Measurements from ENCODE around the gene PBLD.

PBLD gene

DNA sequence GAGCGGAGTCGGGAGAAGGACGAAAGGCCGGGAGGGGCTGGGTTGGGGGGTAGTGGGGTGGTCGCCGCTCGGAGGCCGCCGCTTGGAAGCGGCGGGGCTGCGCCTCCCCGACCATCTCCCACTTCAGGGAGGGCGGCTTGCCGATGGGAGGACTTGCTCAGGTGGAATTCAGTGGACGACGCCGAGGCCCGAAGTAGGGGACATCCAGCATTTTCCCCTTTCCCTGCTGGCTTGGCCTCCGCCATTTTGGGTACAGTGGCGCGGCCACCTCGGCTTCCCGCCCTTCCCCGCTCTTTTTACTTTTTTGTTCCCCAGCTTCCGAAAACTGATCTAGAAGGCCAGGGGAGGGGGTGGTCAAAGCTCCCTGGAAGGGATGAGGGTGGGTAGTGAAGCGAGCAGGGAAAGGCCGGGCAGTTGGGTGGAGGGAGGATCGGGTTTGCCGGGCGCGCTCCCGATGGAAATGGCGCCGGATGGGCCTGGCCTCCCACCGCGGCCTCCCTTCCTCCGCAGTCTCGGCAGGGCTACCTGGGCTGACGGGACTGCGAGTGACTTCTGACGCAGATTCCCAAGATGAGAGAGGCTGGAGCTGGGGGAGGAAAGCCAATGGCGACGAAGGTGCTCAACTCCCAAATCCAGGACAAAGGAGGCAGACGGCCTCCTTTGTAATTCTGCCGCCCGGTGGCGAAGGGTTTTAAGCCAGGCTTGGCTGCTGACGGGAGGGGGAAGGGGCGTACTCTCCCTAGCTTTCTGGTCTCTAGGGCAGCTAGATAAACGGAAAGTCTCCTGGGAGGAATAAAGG lies at the start of gene PBLD:
PBLD (minus strand) TSS at position 670 of the 799 bp plus-strand sequence. CDS start 26,084 bp downstream, outside the sequence.
- peak; percentile 85 for DNase-seq (ENCODE audit: low read depth)

DNA sequence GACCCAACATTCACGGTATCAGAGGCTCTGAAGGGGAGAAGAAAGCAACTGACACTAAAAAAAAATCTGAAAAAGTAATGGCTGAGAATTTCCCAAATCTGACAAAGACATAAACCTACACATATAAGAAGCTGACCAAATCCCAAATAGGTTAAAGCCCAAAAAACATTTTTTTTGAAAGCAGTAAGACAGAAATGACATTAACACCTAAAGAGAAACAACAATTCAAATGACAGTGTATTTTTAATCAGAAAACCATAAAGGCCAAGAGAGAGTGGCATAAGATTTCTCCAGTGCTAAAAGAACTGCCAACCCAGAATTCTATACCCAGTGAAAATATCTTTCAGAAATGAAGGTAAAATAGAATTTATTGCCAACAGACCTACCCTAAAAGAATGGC lies 38.9 kb upstream of the PBLD start:
- no peak for DNase-seq (ENCODE audit: low read depth)

DNA sequence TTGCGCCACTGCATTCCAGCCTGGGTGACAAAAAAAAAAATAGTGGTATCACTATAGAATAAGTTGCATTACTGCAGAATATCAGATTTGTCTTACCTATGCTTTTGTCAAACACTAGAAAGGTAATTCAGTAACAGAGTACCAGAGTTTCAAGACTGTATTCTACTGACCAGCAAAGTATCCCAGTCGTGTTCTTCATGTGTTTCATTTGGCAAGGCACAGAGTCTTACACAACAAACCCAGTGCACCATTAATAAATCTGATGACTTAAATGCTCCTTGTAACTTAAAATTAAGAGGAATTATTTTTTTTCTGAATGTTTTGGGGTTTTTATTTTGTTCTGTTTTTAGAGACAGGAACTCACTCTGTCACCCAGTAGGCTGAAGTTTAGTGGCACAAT lies 34.4 kb upstream of the PBLD start:
- DNase-seq (ENCODE audit: low read depth): no peak

DNA sequence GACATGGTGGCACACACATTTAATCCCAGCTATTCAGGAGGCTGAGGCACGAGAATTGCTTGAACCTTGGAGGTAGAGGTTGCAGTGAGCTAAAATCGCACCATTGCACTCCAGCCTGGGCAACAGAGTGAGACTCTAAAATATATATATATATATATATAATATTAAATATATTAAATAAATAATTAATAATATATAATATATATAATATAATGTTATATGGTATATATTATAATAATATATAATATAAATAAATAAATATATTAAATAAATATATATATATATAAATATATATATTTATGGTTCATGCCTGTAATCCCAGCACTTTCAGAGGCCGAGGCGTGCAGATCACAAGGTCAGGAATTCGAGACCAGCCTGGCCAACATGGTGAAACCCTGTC lies 33.9 kb upstream of the PBLD start:
- DNase-seq (ENCODE audit: low read depth): no peak

DNA sequence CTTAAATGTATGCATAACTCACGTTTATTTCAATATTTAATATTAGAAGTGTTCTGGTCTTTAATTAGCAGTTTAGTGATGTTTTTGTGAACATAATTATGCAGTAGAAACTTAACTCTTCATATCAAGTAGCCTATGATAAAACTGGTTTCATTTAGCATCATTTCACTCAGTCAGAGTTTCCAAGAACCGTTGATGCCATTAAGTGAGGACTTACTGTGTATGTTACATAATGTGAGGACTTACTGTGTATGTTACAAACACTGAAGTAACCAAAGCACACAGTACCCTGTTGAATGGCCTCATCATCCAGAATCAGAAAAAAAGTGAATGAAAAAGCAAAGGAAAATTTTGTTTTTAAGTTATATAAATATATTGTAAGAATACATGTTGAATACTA lies 32.9 kb upstream of the PBLD start:
- DNase-seq (ENCODE audit: low read depth): no peak

DNA sequence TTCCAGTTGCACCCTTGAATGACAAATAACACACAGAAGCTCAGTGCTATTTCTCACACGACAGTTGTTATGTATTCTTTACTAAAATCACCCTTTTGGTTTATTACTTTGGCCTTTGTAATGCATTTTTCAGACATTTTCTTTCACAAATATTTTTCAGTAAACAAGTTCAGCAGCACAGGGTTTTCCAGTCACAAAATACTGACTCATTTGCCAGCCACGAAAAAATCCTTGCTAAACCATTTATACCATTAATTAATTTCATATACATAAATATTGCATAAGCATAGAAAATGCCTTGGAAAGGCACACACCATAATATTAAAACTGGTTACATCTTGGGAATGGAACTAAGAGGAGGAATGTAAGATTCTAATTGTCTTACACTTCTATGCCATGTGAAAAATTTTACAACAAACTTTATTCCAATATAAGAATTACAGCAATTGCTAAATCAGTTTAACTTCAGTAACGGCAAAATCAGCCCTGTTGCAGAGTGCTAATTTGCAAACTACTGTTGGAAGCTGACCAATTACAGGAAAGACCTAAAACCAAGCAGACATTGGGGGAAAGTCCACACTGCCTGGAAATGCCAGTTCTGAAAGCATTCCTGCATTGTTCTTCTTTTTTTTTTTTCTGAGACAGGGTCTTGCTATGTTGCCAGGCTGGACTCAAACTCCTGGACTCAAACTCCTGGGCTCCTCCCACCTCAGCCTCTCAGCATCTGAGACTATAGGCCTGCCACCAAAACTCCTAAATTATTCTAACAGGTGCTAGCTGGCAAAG lies 31.6 kb upstream of the PBLD start:
- DNase-seq (ENCODE audit: low read depth): peak; percentile 7

DNA sequence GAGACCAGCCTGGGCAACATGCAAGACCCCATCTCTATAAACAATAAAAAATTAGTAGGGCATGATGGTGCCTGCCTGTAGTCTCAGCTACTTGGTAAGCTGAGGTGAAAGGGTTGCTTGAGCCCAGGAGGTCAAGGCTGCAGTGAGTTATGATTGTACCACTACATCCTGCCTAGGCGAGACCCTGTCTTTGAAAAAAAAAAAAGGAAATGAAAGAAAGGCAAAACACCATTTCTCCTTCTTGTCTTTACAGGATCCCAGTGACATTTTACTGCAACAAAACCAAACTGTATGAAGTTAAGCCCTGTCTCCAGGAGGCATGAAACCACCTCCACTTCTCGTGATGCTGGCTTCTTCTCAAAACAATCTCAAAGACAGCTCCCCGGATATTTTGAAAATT lies 29.9 kb upstream of the PBLD start:
- no peak for DNase-seq (ENCODE audit: low read depth)

DNA sequence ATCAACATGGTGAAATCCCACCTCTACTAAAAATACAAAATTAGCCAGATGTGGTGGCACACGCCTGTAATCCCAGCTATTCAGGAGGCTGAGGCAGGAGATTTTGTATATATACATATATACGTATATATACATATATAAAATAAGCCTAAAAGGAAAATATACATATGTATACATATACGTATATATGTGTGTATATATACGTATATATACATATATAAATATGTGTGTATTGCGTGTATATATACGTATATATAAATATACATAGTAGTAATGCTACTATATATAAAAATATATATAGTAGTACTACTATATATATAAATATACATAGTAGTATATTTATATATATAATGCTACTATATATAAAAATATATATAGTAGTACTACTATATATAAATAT lies 26.5 kb upstream of the PBLD start:
- no peak for DNase-seq (ENCODE audit: low read depth)

DNA sequence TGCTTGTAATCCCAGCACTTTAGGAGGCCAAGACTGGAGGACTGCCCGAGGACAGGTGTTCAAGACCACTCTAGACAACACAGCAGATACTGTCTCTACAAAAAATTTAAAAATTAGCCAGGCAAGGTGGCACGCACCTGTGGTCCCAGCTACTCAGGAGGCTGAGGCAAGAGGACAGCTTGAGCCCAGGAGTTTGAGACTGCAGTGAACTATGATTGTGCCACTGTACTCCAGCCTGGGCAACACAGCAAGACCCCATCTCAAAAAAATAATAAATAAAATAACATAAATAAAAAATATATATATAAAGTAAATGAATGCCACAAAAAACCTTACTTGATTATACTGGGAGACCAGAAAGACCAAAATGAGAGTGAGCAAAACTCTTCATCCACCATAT lies 20.8 kb upstream of the PBLD start:
- no peak for DNase-seq (ENCODE audit: low read depth)

DNA sequence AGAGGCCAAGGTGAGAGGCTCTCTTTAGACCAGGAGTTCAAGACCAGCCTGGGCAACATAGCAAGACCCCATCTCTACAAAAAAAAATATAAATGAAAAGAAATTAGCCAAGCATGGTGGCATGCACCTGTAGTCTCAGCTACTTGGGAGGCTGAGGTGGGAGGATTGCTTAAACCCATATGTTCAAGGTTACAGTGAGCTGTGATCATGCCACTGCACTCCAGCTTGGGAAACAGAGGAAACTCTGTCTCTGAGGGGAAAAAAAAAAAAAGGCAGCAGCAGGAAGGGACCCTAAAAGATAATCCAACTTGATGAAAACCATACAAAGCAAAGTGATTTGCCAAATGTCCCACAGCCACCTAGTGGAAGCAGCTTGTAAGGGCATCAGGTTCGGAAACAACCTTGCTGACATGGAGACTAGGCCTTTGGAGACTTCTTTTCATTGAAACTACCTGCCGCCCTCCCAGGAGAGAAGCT lies 15.6 kb upstream of the PBLD start:
- peak; percentile 60 for DNase-seq (ENCODE audit: low read depth)

DNA sequence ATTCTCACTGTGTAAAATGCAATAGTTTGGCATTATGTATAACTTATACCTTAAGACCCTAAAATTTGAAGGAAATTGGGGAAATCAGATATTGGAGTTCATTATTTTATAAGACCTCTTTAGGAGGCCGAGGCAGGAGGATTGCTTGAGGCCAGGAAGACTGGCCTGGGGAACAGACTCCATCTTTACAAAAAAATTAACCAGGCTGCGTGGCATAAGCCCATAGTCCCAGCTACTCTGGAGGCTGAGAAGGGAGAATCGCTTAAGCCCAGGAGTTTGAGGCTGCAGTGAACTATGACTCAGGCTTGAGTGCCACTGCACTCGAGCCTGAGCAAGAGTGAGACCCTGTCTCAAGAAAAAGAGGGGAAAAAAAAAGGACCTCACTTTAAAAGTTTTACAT lies 14.0 kb upstream of the PBLD start:
- DNase-seq (ENCODE audit: low read depth): no peak

DNA sequence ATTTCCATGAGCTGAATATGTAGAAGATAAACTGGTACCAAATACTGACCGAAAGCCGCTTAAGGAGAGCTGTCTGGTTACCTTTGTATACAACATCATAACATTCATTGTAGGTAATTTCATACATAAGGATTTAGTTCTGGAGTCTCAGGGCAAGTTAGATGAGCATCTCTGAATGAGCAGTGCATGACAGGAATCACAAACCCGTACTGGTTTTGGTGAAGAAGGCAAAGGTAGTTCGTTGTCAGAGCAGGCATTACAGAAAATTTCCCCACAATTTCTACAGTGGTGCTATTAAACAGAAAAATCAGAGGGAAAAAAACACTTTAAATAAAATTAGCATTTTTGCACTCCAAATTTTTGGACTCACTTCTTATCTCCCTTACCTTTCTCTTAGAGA lies 12.9 kb upstream of the PBLD start:
- no peak for DNase-seq (ENCODE audit: low read depth)

DNA sequence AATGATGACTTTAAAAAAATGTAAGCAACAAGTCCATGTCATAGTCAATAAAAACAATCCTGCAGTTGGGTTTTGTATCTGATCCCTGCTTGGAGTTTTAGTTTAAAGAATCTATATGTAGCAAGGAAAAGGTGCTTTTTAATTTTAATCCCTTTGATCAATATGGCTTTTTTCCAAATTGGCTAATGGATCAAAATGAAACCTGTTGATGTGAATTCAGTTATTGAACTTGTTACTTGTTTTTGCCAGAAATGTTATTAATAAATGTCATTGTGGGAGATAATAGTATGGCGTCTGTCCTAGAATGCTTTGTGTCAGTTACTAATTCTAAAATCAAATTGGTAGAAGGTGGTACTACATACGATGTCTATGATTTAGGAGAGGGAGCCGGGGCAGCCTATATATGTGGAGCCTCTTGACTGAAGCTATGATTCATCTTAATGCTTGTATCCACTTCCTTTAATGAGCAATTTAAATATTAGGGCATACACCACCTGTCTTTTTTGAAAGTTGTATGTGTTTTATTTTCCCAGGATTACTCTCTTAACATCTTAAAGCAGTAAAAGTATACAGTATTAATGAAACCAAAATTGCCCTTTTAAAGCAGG lies 10.3 kb upstream of the PBLD start:
- DNase-seq (ENCODE audit: low read depth): no peak

DNA sequence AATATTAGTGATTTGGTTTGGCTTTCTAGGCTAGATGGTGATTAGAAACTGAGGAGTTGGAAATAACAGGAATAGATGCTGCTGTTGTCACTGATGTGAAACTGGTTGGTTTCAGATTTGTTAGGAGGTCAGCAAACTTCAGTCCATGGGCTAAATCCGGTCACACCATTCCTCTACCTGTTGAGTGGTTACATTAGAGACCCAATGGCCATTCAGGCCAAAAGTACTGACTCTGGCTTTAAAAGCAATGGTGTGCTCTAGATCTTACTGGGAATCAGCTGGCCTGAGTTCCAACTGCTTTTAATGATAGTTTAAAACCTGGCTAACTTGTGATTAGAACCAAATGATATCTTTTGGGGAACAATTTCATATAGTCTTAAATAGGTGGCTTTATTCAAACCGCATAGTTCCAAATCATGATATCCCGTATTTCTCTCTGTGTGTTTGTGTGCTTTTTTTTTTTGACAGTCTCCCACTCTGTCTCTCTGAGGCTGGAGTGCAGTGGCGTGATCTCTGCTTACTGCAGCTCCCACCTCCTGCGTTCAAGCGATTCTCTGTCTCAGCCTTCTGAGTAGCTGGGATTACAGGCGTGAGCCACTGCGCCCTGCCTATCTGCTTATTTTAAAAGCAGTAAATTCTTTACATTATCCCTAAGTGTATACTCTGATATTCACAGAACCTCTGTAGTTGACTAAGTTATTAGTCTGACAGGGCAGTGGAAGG lies 7.8 kb upstream of the PBLD start:
- DNase-seq (ENCODE audit: low read depth): no peak

DNA sequence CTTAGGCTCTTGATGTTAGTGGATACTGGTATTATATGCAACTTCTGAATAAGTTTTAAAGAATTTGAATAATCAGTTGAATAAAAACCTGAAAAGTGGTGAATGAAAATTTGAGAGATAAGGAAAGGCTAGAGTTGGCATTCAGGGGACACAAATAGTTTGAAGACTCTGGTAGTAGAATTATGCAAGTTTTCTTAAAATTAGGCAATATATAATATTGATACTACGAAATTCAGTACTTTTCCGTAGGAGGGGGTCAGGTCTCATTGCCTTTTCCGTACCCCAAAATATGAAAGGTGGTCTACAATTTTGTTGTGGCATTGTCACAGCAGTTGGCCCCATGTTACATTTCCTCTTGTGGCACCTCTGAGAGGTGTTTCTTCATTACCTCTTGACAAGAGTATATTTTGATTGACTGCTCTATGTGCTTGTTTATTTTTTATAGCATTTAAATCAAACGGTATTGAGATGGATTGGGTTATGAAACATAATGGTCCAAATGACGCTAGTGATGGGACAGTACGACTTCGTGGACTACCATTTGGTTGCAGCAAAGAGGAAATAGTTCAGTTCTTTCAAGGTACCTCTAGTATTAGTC lies 4.1 kb upstream of the PBLD start:
- DNase-seq (ENCODE audit: low read depth): no peak

DNA sequence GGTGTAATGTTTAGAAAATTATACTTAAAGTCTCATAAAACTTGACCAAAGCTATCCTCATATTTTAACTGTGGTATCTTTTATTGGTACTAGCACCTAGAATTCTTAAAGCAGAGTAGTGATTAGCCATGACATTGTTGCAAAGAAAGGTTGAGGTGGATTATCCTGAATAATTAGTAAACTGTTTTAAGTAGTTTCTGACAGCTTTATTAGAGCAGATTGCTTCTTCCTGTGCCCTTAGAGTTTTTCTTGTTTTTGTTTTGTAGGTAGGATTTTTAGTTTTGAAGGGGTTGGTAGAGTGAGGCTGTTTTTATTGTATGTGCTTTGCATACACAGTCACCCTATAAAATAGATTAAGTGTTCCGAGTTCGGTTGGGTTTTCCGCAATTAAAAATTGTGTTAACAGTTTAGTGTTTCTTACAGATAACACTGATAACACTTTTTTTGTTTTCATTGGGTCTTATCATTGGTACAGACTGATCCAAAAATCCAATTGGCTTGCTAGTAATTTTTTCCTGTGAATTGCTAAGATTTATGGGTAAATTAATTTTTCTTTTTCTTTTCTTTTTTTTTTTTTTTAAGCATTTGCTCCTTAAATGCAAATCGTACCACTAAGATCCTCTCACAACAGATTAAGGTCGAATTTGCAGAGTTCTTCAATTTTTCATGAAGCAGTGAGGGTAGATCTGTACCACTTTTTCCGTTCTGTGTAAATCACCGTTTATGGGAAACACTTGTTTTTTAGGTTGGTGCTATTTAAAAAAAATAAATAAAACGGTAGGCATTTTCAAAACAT lies 2.1 kb upstream of the PBLD start:
- DNase-seq (ENCODE audit: low read depth): no peak

DNA sequence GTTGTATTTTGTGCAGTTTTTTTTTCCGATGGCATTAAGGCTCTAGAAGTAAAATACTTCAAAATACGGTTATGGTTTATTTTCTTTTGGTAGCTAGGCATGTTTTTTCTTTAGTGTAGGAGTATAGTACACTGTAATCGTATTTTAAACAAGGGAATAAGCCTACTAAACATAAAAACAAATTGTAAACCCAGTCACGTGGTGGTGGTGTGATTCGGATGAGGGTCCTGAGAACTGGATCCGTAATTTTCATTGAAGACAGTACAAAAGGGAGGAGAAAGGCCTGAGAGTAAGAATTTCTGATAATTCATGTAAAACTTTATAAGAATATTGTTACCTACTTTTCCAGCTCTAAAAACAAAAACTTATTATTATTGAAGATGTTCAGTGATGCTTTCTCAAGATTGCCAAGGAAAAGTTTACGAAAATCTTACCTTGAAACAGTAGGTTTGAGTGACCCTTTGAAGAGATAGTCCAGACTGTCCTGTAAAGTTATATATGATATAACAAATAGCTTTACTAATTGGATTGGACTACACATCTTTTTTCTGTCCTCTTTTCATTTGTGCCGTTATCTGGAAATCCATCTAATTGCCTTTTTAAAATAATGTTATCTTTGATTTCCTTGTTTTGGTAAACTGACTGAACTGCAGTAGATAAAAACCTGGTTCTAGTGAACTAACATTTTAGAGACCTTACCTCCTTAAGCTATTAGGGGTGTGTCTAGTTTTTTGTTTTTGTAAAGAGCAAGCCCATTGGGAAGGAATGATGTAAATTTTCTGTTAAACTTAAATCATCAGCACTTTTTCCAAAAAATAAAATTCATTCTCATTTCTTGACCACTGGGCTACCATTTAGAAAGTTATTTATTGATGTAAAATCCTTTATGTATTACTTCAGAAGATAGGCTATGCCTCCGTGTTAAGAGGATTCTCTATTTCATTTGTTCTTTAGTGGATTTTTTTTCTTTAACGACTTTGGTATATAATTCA lies 1.0 kb upstream of the PBLD start:
- DNase-seq (ENCODE audit: low read depth): peak; percentile 9

DNA sequence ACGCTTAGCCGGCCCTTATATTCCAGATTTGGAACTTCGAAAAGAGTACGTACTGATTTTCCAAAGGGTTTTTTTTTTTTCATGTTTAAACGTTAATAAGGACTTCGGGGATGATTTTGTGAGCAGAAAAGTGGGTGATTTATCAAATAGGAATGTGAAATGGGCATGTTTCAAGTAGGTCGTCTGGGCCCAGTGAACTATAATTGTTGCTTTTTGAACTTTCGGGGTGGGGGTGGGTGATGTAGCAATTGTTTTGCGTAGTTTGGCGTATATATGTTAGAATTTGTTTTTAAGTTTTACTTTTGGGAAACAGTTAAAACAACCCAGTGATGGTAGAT lies 299 bp upstream of the PBLD start:
- peak; percentile 77 for DNase-seq (ENCODE audit: low read depth)

DNA sequence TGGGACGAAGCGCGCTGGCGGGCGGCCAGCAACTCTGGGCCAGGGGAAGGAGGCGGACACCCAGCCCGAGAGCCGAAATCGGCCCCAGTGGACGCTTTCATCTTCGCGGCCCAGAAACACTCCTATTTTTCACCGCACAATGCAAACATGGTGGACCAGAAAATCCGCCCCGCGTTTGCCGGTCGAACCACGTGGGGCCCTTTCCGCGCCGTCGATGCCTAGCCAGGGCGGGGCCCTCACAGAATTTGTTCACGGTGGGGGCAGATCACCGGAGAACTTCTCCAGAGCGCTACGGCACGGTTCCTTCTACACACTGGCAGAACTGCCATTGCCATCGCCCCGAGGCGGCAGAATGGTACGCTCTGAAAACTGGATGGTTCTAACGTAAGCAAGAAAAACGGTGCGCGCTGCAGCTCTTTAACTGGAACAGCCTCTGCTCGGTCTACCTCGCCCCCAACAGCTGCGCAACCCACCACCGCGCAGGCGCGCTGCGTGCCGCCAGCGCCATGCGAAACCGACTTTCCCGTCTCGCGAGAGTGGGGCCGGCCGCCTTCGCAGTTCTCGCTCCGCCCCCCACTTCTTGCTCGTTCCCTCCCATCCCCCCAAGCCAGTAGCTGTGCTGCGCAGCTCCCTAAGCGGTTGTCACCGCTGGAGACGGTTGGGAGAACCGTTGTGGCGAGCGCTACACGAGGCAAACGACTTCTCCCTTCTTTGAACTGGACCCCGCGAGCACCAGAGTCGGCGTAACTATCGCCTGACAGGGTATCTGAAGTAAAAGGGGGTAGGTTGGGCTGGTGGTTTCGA lies 1.1 kb downstream of the PBLD start, which contains the start of gene HNRNPH3:
HNRNPH3 (plus strand) TSS at position 610 of the 804 bp plus-strand sequence. CDS start 5,158 bp downstream, outside the sequence.
- DNase-seq (ENCODE audit: low read depth): peak; percentile 97

Data from EH (cell line).